OCI-LY7 (cell line): ENCODE measurements around the gene CTSG. TPM values are rescaled to one million over a fixed set of nuclear protein-coding genes. Genes with fewer than 3 reads are reported as not detected.
A peak's percentile ranks its signal among the peaks of the same experiment; 100 is the strongest.

Experiments used
- BruUV-seq: library from RNA; stranded (reverse); fragments of 400-500 nt; replicated peaks from 2 replicates; lab custom pipeline; 2021; lab: Mats Ljungman, UMichigan
- CTCF ChIA-PET: fragments of 300-600 bp; sonication (Branson Sonifier 250); formaldehyde crosslinking; loops from one replicate; lab custom pipeline; 2022; ENCODE audit warnings: antibody characterized with exemption; ENCODE audit not compliant: unreplicated experiment; lab: Charles Lee
- POLR2A ChIA-PET: fragments of 300-600 bp; sonication (Branson Sonifier 250); formaldehyde crosslinking; loops from one replicate; lab custom pipeline; 2022; ENCODE audit warnings: antibody characterized with exemption; lab: Charles Lee
- DNase-seq: peaks from one replicate; pipeline ENCODE4 v3.0.0-alpha.2; 2015; ENCODE audit warnings: low spot score
- H2AFZ ChIP-seq: fragments of 200-600 bp; sonication (generic), shearing (Covaris generic); 2 replicates; pipeline ENCODE4 v1.6.1; 2014; ENCODE audit warnings: mild to moderate bottlenecking, antibody characterized with exemption, low read length, moderate library complexity
- H3K27ac ChIP-seq: fragments of 200-600 bp; sonication (generic); 2 replicates; pipeline ENCODE4 v1.5.1; 2014; ENCODE audit warnings: mixed run types, low read depth, mild to moderate bottlenecking, moderate library complexity, low read length, inconsistent platforms; ENCODE audit not compliant: poor library complexity, severe bottlenecking
- H3K36me3 ChIP-seq: fragments of 200-600 bp; sonication (generic); 2 replicates; pipeline ENCODE4 v1.6.1; 2014; ENCODE audit warnings: mild to moderate bottlenecking, antibody characterized with exemption, low read length, moderate library complexity, mixed read lengths; ENCODE audit not compliant: insufficient read depth
- H3K4me1 ChIP-seq: fragments of 200-600 bp; sonication (generic); 2 replicates; pipeline ENCODE4 v1.5.1; 2014; ENCODE audit warnings: mild to moderate bottlenecking, low read length; ENCODE audit not compliant: insufficient read depth, poor library complexity, severe bottlenecking
- H3K4me2 ChIP-seq: fragments of 200-600 bp; sonication (generic); 2 replicates; pipeline ENCODE4 v1.6.1; 2014; ENCODE audit warnings: mild to moderate bottlenecking, low read length
- H3K4me3 ChIP-seq: fragments of 200-600 bp; sonication (generic); 2 replicates; pipeline ENCODE4 v1.5.1; 2014; ENCODE audit warnings: mild to moderate bottlenecking, low read depth, low read length; ENCODE audit not compliant: poor library complexity, severe bottlenecking
- H3K79me2 ChIP-seq: fragments of 200-600 bp; sonication (generic); 2 replicates; pipeline ENCODE4 v1.6.1; 2016; ENCODE audit warnings: low read depth, mild to moderate bottlenecking, low read length, moderate library complexity, mixed read lengths; ENCODE audit not compliant: insufficient read depth
- H3K9me2 ChIP-seq: fragments of 200-600 bp; sonication (generic); 2 replicates; pipeline ENCODE4 v1.6.1; 2016; ENCODE audit warnings: mild to moderate bottlenecking, low read length, mixed read lengths; ENCODE audit not compliant: insufficient read depth
- H3K9me3 ChIP-seq: fragments of 200-600 bp; sonication (generic); 2 replicates; pipeline ENCODE4 v1.6.1; 2014; ENCODE audit warnings: mild to moderate bottlenecking, mixed run types, low read length, mixed read lengths
- H4K20me1 ChIP-seq: fragments of 200-600 bp; sonication (generic); 2 replicates; pipeline ENCODE4 v1.6.1; 2014; ENCODE audit warnings: mild to moderate bottlenecking, antibody characterized with exemption, low read length, moderate library complexity, mixed read lengths; ENCODE audit not compliant: insufficient read depth
- EZH2phosphoT487 ChIP-seq: fragments of 200-600 bp; sonication (generic); IDR thresholded peaks from 2 replicates; pipeline ENCODE4 v1.6.1; 2018; ENCODE audit warnings: low read depth, borderline replicate concordance, mild to moderate bottlenecking, mixed run types, antibody characterized with exemption, low read length, moderate library complexity, mixed read lengths
- intact Hi-C: fragments of 100-400 bp; cut with micrococcal nuclease; formaldehyde crosslinking; loops from one replicate; pipeline ENCODE4 v1.10.0; 2022; ENCODE audit not compliant: unreplicated experiment
- total RNA-seq, 2 experiments: library from RNA; depleted of rRNA in 1 of 2; stranded (reverse); fragments of >200 nt in 1 of 2; shearing (Covaris generic) in 1 of 2; gene quantifications; 2 replicates each; pipeline ENCODE4 v1.2.3, GENCODE V29; 2014 to 2022
- TF ChIP-seq, protein P1 (sequence below): fragments of 200-600 bp; sonication (generic); conservative IDR thresholded peaks from 2 replicates; pipeline ENCODE4 v1.5.1; 2014; ENCODE audit warnings: mild to moderate bottlenecking, antibody characterized with exemption, low read length, moderate library complexity, mixed read lengths

The CTSG gene
- total RNA-seq, 2 experiments from 2014 or later: not detected

DNA sequence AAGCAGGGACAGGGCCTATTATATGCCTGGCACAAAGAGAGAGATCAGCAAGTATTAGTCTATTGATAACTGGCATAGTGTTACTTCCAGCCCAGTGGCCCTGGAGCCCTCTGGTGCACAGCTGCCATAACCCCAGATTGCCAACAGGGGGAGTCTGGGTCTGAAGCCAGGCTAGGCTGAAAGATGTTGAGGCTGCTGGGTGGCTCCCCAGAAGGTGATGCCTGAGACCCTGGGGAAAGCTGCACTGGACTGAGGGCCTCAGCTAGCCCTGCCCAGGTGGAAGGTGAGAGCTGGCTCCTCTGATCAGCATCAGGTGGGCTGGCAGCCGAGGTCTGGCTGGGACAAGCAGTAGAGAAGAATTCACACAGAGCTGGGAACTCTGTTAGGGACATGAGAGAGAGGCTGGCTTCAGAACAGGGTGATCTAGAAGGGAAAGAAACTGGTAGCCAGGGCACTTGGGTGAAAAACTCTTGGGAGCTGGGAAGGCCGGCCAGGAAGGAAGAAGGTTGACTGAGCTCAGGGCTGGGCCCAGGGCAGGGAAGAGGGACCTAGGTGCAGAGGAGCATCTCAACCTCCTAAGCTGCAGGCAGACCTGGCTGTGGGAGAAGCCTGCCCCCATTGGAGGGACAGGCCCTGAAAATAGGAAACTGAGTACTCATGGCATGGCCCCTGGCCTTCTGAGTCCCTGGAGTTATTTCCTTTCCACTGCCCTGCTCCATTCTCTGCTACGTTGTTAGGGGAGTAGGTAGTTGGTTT, 29.6 kb upstream of the CTSG start:
- H3K27ac ChIP-seq: no peak overlapping the region
- H3K4me1 ChIP-seq: no peaks in the 10 kb centered on the region
- H3K9me2 ChIP-seq: no peaks in the 10 kb centered on the region
- POLR2A ChIA-PET: interaction anchor here (1.0 to 1.2 kb wide), 2 partner anchors 9 to 29 kb away, joined by 3 to 4 read pairs; no protein-coding TSS in a partner anchor
- CTCF ChIA-PET: no interaction called here
- peak; percentile 54 for DNase-seq
- no peaks in the 10 kb centered on the region for H4K20me1 ChIP-seq
- H3K79me2 ChIP-seq: no peaks in the 10 kb centered on the region
- no peak overlapping the region for H3K4me3 ChIP-seq
- H3K36me3 ChIP-seq: no peaks in the 10 kb centered on the region
- no peak overlapping the region for H2AFZ ChIP-seq
- intact Hi-C loops: loop anchor here (1.0 kb wide), 1 partner anchor 74 kb away; no protein-coding TSS in a partner anchor
- TF ChIP-seq EZH2phosphoT487: no peak
- TF ChIP-seq, protein P1, sequence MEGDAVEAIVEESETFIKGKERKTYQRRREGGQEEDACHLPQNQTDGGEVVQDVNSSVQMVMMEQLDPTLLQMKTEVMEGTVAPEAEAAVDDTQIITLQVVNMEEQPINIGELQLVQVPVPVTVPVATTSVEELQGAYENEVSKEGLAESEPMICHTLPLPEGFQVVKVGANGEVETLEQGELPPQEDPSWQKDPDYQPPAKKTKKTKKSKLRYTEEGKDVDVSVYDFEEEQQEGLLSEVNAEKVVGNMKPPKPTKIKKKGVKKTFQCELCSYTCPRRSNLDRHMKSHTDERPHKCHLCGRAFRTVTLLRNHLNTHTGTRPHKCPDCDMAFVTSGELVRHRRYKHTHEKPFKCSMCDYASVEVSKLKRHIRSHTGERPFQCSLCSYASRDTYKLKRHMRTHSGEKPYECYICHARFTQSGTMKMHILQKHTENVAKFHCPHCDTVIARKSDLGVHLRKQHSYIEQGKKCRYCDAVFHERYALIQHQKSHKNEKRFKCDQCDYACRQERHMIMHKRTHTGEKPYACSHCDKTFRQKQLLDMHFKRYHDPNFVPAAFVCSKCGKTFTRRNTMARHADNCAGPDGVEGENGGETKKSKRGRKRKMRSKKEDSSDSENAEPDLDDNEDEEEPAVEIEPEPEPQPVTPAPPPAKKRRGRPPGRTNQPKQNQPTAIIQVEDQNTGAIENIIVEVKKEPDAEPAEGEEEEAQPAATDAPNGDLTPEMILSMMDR: peak; percentile 89
- H3K4me2 ChIP-seq: no peak overlapping the region
- no peaks in the 10 kb centered on the region for H3K9me3 ChIP-seq
- no TSS peak for BruUV-seq

DNA sequence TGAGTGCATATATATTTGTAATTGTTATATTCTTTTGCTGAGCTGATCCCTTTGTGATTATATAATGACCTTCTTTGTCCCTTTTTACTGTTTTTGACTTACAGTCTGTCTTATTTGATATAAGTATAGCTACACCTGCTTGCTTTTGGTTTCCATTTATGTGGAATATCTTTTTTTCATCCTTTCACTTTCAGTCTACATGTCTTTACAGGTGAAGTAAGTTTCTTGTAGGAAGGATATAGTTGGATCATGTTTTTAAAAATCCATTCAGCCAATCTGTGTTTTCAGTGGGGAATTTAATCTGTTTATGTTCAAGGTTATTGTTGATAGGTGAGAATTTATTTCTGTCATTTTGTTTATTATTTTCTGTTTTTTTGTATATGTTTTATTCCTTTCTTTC, 21.4 kb upstream of the CTSG start:
- DNase-seq: no peak
- POLR2A ChIA-PET: no interaction called here
- Histone ChIP-seq H2AFZ (no peak overlapping the region), H3K4me3 (no peak overlapping the region), H3K4me1 (no peaks in the 10 kb centered on the region), H3K36me3 (no peaks in the 10 kb centered on the region), H3K9me2 (no peaks in the 10 kb centered on the region), H3K27ac (no peak overlapping the region), H3K79me2 (no peaks in the 10 kb centered on the region), H3K9me3 (no peaks in the 10 kb centered on the region), H3K4me2 (no peak overlapping the region), H4K20me1 (no peaks in the 10 kb centered on the region)
- intact Hi-C loops: no loop called here
- CTCF ChIA-PET: no interaction called here
- TF ChIP-seq EZH2phosphoT487: no peak
- TF ChIP-seq, protein P1: no peak
- BruUV-seq: no TSS peak
